Measurements from ENCODE around the gene TOMM22.

TOMM22 gene

DNA sequence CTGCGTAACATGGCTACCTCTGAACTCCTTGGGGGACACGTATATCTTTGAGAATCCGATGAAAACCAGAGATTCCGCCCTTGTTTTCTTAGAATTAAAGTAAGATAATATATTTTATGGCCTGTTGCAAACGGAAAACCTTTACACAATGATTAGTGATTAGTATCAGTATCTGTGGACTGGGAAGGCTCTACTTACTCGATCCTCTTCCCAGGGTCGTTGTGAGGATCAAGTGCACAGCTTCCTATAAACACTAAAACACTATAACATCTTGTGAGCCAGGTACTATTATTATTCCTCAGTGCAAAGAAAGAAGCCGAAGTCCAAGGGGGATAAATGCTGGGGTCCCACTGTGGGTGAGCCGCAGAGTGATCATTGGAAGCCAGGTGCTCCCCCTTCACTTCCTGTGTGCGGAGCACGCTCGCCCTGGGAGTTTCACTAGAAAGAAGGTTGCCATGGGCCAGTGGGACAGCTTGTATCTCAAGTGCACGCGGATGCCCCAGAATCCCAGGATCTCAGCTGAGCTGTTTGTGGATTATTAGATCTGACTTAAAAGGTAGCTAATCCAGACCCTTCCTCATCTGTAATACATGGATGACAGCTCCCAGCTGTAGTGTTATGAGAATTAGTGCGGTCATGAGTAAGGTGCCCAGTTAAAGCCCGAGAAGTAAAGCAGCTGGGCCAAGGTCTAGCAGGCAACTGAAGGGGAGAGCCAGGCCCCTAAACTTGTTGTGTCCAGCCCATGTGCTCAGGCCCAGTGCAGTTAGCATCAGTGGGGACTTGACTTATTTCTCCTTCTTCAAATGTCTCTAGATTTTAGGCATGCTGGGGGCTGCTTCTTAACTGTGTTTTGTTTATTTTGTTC is 24.5 kb upstream of the TOMM22 start:
- Histone ChIP-seq H3K4me3 (ENCODE audit: low read length) (peak overlapping the region; percentile 92), H2AFZ (ENCODE audit: low read depth, low read length) (peak overlapping the region; percentile 79), H3K9me3 (ENCODE audit: low read length) (peaks cover 3% of the 10 kb centered on the region), H3K36me3 (ENCODE audit: insufficient read depth, low read length) (peaks cover 7% of the 10 kb centered on the region), H3K27me3 (ENCODE audit: insufficient read depth, low read length) (no peaks in the 10 kb centered on the region), H3K4me1 (ENCODE audit: insufficient read depth, low read length) (peaks cover 11% of the 10 kb centered on the region)

DNA sequence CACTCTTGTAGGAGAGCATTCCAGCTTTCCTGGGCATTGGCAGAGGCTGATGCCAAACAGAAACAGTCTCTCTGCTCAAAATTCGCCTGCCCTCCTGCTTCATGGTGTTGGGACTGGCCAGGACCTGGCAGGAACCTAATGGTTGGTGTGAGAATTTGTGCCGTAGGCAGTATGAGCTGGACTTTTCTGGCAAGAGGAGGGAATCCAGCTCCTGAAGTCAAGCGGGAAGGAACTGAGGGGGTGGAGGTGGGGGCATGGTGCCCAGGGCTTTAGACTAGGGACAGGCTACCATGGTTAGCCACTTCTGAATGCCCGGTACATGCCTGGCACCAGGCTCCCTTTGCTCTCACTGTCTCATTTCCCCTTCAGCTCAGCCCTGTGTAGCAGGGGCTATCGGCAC is 6.9 kb upstream of the TOMM22 start:
- Histone ChIP-seq H3K36me3 (ENCODE audit: insufficient read depth, low read length) (peaks cover 36% of the 10 kb centered on the region), H3K4me1 (ENCODE audit: insufficient read depth, low read length) (no peaks in the 10 kb centered on the region), H3K9me3 (ENCODE audit: low read length) (no peaks in the 10 kb centered on the region), H2AFZ (ENCODE audit: low read depth, low read length) (no peak overlapping the region), H3K27me3 (ENCODE audit: insufficient read depth, low read length) (no peaks in the 10 kb centered on the region), H3K4me3 (ENCODE audit: low read length) (no peak overlapping the region)

DNA sequence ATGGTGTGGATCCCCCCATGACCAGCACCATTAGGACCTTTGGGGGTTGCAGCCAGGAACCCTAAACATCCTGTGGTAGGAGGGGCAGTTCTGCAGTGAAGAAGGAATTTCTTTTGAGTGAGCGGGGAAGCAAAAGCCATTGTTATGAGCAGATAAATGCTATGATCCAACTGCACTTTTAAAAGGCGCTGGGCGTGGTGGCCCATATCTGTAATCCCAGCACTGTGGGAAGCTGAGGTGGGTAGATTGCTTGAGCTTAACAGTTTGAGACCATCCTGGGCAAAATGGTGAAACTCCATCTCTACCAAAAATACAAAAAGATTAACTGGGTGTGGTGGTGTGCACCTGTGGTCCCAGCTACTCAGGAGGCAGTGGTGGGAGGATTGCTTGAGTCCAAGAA is 5.9 kb upstream of the TOMM22 start:
- Histone ChIP-seq H3K4me3 (ENCODE audit: low read length) (no peak overlapping the region), H3K4me1 (ENCODE audit: insufficient read depth, low read length) (no peaks in the 10 kb centered on the region), H2AFZ (ENCODE audit: low read depth, low read length) (no peak overlapping the region)

DNA sequence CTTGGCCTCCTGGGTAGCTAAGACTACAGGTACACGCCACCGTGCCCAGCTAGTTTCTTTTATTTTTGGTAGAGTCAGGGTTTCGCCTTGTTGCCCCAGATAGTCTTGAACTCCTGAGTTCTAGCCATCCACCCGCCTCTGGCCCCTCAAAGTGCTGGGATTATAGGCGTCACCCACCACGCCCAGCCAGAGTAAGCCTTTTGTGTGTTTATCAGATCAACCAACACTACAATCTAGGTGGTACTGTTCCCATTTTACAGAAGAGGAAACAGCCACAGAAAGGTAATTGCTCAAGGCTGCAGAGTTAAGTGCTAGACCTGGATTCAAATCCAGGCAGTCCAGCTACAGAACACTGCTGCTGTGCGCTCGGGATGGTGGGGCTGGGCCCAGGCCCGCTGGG is 3.1 kb downstream of the TOMM22 start:
- H3K9me3 ChIP-seq (ENCODE audit: low read length), result peaks cover 5% of the 10 kb centered on the region
- no peak overlapping the region for H3K4me3 ChIP-seq (ENCODE audit: low read length)
- peaks cover 10% of the 10 kb centered on the region for H3K4me1 ChIP-seq (ENCODE audit: insufficient read depth, low read length)
- no peak overlapping the region for H2AFZ ChIP-seq (ENCODE audit: low read depth, low read length)
- H3K36me3 ChIP-seq (ENCODE audit: insufficient read depth, low read length), result peaks cover 59% of the 10 kb centered on the region
- no peaks in the 10 kb centered on the region for H3K27me3 ChIP-seq (ENCODE audit: insufficient read depth, low read length)

More for the DNA sequence above, 5.9 kb upstream of the TOMM22 start:
- H3K27me3 ChIP-seq (ENCODE audit: insufficient read depth, low read length), result no peaks in the 10 kb centered on the region
- peaks cover 34% of the 10 kb centered on the region for H3K36me3 ChIP-seq (ENCODE audit: insufficient read depth, low read length)
- H3K9me3 ChIP-seq (ENCODE audit: low read length), result no peaks in the 10 kb centered on the region

GRCh38 chr22:38685761-38686160 is 4.0 kb downstream of the TOMM22 start:
- H3K36me3 ChIP-seq (ENCODE audit: insufficient read depth, low read length), result peaks cover 62% of the 10 kb centered on the region
- H2AFZ ChIP-seq (ENCODE audit: low read depth, low read length), result no peak overlapping the region
- H3K9me3 ChIP-seq (ENCODE audit: low read length), result peaks cover 5% of the 10 kb centered on the region
- no peaks in the 10 kb centered on the region for H3K27me3 ChIP-seq (ENCODE audit: insufficient read depth, low read length)
- peaks cover 10% of the 10 kb centered on the region for H3K4me1 ChIP-seq (ENCODE audit: insufficient read depth, low read length)
- H3K4me3 ChIP-seq (ENCODE audit: low read length), result no peak overlapping the region

GRCh38 chr22:38689651-38690050 is 7.9 kb downstream of the TOMM22 start:
- H3K4me3 ChIP-seq (ENCODE audit: low read length), result no peak overlapping the region
- H3K36me3 ChIP-seq (ENCODE audit: insufficient read depth, low read length), result peaks cover 55% of the 10 kb centered on the region
- H3K4me1 ChIP-seq (ENCODE audit: insufficient read depth, low read length), result peaks cover 12% of the 10 kb centered on the region

DNA sequence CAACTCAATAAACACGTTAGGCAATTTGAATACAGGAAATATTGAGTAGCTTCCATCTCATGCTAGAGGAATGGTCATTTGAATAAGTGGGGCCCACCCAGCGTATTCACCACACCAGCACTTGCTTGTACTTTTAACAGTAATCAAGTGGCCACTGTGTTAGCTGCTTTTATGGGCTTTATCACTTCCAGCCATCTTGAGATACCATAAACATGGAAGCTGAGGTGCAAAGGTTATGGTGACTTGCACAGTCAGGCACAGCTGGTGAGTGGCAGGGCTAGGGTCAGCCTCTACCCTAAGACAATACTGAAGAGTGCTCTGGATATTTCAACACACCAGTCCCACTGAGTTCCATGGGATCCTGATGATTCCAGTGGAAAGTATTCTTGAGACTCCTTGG is 12.3 kb downstream of the TOMM22 start:
- no peaks in the 10 kb centered on the region for H3K9me3 ChIP-seq (ENCODE audit: low read length)
- H3K4me3 ChIP-seq (ENCODE audit: low read length), result no peak overlapping the region
- no peak overlapping the region for H2AFZ ChIP-seq (ENCODE audit: low read depth, low read length)
- H3K27me3 ChIP-seq (ENCODE audit: insufficient read depth, low read length), result no peaks in the 10 kb centered on the region
- H3K36me3 ChIP-seq (ENCODE audit: insufficient read depth, low read length), result peaks cover 27% of the 10 kb centered on the region
- H3K4me1 ChIP-seq (ENCODE audit: insufficient read depth, low read length), result peaks cover 37% of the 10 kb centered on the region

More at GRCh38 chr22:38689651-38690050, 7.9 kb downstream of the TOMM22 start:
- H3K9me3 ChIP-seq (ENCODE audit: low read length), result no peaks in the 10 kb centered on the region
- H3K27me3 ChIP-seq (ENCODE audit: insufficient read depth, low read length), result no peaks in the 10 kb centered on the region
- no peak overlapping the region for H2AFZ ChIP-seq (ENCODE audit: low read depth, low read length)

DNA sequence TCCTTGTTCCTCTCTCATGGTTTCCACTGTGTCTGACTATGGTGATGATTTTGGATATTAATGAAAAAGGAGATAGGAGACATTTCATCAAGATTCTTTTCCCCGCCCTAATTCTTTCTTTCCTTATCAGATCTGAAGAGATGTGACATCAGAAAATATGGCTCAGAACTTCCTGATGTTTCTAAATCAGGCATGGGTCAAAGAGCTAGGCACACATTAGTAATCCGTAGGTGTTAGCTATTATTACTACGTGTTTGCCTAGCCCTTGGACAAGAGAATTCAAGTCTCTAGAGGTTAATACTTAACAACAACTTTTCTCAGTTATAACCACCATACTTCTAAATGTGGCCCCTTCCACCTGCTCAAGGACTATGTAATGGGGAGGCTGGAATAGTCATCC is 13.2 kb downstream of the TOMM22 start:
- H3K9me3 ChIP-seq (ENCODE audit: low read length), result no peaks in the 10 kb centered on the region
- H3K36me3 ChIP-seq (ENCODE audit: insufficient read depth, low read length), result peaks cover 23% of the 10 kb centered on the region
- H3K4me3 ChIP-seq (ENCODE audit: low read length), result no peak overlapping the region

GRCh38 chr22:38696606-38697424 is 15.1 kb downstream of the TOMM22 start:
- Histone ChIP-seq H3K4me3 (ENCODE audit: low read length) (no peak overlapping the region), H3K27me3 (ENCODE audit: insufficient read depth, low read length) (no peaks in the 10 kb centered on the region), H3K36me3 (ENCODE audit: insufficient read depth, low read length) (peaks cover 19% of the 10 kb centered on the region)

More for the DNA sequence above, 13.2 kb downstream of the TOMM22 start:
- Histone ChIP-seq H3K4me1 (ENCODE audit: insufficient read depth, low read length) (peaks cover 46% of the 10 kb centered on the region), H2AFZ (ENCODE audit: low read depth, low read length) (no peak overlapping the region), H3K27me3 (ENCODE audit: insufficient read depth, low read length) (no peaks in the 10 kb centered on the region)

GRCh38 chr22:38697425-38698089 is 15.8 kb downstream of the TOMM22 start:
- peaks cover 19% of the 10 kb centered on the region for H3K36me3 ChIP-seq (ENCODE audit: insufficient read depth, low read length)
- H3K27me3 ChIP-seq (ENCODE audit: insufficient read depth, low read length), result no peaks in the 10 kb centered on the region
- H2AFZ ChIP-seq (ENCODE audit: low read depth, low read length), result no peak overlapping the region
- peaks cover 40% of the 10 kb centered on the region for H3K4me1 ChIP-seq (ENCODE audit: insufficient read depth, low read length)
- H3K4me3 ChIP-seq (ENCODE audit: low read length), result peak overlapping the region; percentile 98
- H3K9me3 ChIP-seq (ENCODE audit: low read length), result no peaks in the 10 kb centered on the region

More at GRCh38 chr22:38696606-38697424, 15.1 kb downstream of the TOMM22 start:
- no peak overlapping the region for H2AFZ ChIP-seq (ENCODE audit: low read depth, low read length)
- peaks cover 45% of the 10 kb centered on the region for H3K4me1 ChIP-seq (ENCODE audit: insufficient read depth, low read length)
- H3K9me3 ChIP-seq (ENCODE audit: low read length), result no peaks in the 10 kb centered on the region

- H3K4me1 ChIP-seq (ENCODE audit: insufficient read depth, low read length), result peaks cover 40% of the 10 kb centered on the region
- H3K9me3 ChIP-seq (ENCODE audit: low read length), result no peaks in the 10 kb centered on the region
- H2AFZ ChIP-seq (ENCODE audit: low read depth, low read length), result no peak overlapping the region
- H3K36me3 ChIP-seq (ENCODE audit: insufficient read depth, low read length), result peaks cover 19% of the 10 kb centered on the region
- no peaks in the 10 kb centered on the region for H3K27me3 ChIP-seq (ENCODE audit: insufficient read depth, low read length)
- peak overlapping the region; percentile 98 for H3K4me3 ChIP-seq (ENCODE audit: low read length)
Measured at GRCh38 chr22:38698407-38699094, 16.8 kb downstream of the TOMM22 start.

DNA sequence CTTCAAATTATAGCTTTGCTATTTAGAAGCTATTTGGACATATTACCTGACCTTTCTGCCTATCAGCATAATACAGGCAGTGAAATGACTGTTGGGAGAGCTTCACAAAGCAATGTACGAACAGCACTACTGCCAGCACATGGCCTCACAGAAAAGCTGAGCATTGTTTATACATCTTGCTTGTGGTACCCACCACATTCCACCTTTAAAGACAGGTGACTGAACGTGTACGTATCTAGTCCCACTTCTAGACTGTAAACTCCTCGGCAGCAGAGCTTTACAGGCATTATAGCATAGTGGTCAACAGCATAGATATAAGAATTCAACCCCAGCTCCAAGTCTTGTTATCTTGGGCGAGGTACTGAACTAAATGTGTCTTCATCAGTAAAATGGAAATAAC is 17.4 kb downstream of the TOMM22 start:
- Histone ChIP-seq H3K4me3 (ENCODE audit: low read length) (peak overlapping the region; percentile 98), H2AFZ (ENCODE audit: low read depth, low read length) (no peak overlapping the region), H3K4me1 (ENCODE audit: insufficient read depth, low read length) (peaks cover 40% of the 10 kb centered on the region), H3K36me3 (ENCODE audit: insufficient read depth, low read length) (peaks cover 17% of the 10 kb centered on the region), H3K9me3 (ENCODE audit: low read length) (no peaks in the 10 kb centered on the region), H3K27me3 (ENCODE audit: insufficient read depth, low read length) (no peaks in the 10 kb centered on the region)

Measured in neuron (in vitro differentiated cells).